GM12892 (cell line): ENCODE measurements around the gene RPL10A.

Experiments
- DNase-seq: peaks from one replicate; pipeline ENCODE4 v3.0.0; 2011; ENCODE audit not compliant: insufficient read length
- FAIRE-seq: peaks from 2 replicates; lab custom pipeline; 2011; peaks lifted over from hg19 to GRCh38; lab: Jason Lieb, UNC
- POLR2A ChIP-seq: IDR thresholded peaks from 2 replicates; pipeline ENCODE4 v1.6.1; 2011; ENCODE audit warnings: low read depth, low read length, control low read depth
- POLR2AphosphoS5 ChIP-seq: IDR thresholded peaks from 2 replicates; pipeline ENCODE4 v1.6.1; 2011; ENCODE audit warnings: low read depth, low read length, control low read depth
- TAF1 ChIP-seq: IDR thresholded peaks from 2 replicates; pipeline ENCODE4 v1.6.1; 2011; ENCODE audit warnings: low read depth, mild to moderate bottlenecking, control low read depth, low read length, borderline replicate concordance

RPL10A gene

DNA sequence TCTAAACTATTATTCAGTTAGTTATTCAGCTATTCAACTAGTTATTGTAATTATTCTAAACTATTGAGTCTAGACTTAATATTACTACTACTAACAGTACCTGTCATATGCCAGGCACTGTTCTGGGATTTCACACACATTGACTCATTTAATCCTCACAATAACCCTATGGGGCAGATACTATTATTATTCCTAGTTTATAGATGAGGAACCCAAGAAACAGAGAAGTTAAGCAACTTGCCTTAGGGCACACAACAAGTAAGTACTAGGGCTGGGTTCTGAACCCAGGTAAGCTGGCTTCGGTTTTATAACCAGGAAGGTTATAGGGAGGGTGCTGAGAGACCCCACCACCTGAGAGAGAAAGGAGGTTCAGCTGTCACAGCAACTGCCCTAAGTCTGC lies 20.9 kb downstream of the RPL10A start:
- TF ChIP-seq TAF1 (no peak), POLR2A (no peak), POLR2AphosphoS5 (no peak)
- DNase-seq: no peak
- no peak for FAIRE-seq

DNA sequence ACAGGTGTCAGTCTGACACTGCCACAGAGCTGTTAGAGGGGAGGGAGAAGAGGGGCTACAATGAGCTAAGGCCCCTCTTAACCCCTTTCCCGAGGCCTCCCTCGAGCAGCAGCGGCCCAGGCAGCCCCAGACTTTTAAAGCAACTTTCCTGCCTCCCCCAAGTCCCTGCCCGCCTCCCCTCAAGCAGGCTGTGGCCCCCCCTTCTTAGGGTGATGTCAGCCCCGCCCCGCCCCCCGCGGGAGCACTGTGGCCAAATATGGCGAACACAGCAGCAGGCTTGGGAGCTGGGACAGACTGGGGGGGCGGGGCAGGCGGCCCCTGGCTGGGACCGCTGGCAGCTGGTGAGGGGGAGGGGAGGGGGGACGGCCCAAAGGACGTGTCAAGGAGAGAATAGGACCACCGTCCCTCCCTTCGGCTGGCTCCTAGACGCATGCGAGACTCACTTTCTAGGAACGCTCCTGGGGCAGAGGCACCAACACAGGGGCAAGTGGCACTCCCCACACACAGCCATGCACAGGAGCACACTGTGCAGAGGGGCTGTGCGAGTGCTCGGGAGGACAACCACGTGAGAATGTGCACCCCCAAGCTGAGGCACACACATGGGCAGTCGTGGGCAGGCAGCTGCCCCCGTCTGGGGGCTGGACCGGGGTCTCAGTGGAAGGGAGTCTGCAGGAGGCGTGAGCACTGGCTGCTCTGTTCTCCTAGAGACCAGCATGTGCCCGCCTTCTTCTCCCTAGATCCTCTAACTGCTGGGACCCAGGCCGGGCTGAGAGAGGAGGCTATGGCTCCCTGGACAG lies 22.0 kb downstream of the RPL10A start:
- no peak for TF ChIP-seq TAF1
- TF ChIP-seq POLR2A: no peak
- no peak for TF ChIP-seq POLR2AphosphoS5
- DNase-seq (no peak), FAIRE-seq (no peak)

DNA sequence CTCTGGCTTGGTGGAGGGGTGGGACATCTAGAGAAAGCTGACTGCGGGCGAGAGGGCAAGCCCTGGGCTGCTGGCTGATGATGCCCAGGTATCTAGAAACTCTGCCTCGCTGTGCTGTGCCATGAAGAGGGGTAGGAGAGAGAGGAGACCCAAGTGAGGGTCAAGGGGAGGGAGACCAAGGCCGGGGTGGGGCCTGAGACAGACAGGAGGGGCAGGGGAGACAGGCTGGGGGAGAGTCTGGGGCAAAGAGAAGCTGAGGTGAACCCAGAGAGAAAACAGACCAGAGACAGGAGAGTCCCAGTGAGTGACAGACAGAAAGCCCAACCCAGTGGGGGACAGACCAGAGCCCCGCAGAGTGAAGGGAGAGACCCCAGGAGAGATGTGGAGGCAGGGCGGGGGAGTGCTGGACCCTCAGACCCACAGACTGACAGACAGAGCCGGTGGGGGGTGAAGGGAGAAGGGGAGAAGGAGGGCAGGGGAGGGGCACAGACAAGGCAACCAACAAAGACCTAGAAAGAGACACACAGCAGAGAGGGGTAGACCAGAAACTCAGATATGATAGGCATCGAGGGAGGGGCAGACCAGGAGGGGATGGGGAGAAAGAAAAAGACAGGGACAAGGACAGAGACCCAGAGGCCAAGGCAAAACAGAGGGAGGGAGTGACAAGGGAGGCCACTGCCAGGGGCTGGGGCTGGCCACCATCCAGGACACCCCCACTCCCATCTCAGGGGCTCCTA lies 22.8 kb downstream of the RPL10A start:
- TF ChIP-seq TAF1: no peak
- no peak for TF ChIP-seq POLR2AphosphoS5
- DNase-seq: no peak
- FAIRE-seq: no peak

DNA sequence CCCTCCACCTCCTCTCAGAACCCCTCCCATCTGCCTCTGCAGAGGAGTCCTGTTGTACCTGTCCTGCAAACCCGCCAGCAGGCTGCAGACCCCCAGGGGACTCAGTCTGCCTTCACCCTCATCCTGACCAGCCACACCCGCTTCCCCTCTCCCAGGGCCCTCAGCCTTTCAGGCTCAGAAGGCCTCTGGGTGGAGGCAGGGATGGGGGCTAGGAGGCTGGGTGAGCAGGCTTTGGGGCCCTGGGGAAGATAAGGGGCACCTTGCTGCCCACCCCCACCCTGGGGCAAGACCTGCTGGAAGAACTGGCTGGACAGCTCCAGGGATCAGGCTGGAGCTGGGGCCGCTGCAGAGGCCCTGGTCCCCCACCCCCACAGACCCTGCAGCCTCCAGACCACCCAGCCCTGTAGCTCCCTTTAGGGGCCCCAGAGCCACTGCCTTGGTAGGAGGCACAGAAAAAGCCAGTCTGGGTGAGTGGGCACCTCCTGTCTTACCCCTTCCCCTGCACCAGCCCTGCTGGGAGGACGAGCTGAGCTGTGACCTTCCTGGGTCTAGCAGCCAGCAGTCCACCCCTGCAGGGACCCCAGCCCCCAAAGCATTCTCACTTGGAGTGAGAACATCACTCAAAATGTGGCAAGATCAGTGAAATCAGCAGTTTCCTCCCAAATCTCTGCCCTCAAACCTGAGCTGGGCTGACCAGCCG lies 23.5 kb downstream of the RPL10A start:
- no peak for TF ChIP-seq TAF1
- TF ChIP-seq POLR2AphosphoS5: no peak
- TF ChIP-seq POLR2A: no peak
- FAIRE-seq (no peak), DNase-seq (no peak)

DNA sequence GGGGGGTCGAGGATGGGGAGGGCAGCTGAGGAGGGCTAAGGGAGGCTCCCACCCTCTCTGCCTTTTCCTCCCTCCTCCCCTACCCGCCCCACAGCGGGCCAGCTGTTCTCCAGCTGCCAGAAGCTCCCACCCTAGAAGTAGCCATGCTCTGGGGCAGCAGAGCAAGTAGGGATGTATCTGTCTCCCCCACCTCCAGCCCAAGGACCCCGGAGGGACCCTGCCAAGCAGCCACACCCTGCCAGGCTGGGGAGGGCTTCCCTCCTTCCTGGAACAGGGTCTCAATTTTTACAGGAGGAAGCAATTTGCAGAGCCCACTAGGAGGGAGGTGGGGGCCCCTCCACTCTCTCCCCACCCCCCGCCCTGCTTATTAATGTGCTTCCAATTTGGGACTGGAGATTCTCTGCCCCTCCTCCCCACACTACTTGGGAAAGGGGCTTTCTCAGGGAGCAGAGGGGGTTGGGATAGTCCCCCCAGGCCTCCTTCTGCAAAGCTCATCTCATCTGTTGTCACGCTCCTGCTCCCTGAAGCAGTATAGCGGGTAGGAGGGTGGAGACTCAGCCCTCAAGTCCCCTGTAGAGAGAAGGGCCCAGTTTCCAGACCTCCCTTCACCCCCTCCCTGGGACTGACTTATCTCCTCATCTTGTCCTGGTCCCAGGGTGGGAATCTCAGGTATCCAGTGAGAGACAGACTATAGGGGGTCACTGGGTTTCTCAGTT lies 24.2 kb downstream of the RPL10A start:
- no peak for TF ChIP-seq POLR2A
- TF ChIP-seq POLR2AphosphoS5: no peak
- no peak for TF ChIP-seq TAF1
- no peak for FAIRE-seq
- DNase-seq: no peak

DNA sequence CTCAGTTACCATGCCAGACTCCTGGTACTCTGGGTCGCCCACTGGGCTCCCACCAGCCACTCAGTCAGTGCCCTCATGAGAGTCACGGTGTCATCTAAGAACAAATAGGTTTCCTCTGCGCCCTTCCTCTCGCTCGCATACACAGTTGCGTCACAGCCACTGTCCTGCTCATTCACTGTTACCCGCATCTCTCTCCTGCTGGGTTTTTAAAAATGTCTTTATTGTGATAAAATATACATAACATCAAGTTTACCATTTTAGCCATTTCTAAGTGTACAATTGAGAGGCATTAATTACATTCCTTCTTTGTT lies 24.7 kb downstream of the RPL10A start:
- DNase-seq (no peak), FAIRE-seq (no peak)
- TF ChIP-seq TAF1 (no peak), POLR2A (no peak), POLR2AphosphoS5 (no peak)

DNA sequence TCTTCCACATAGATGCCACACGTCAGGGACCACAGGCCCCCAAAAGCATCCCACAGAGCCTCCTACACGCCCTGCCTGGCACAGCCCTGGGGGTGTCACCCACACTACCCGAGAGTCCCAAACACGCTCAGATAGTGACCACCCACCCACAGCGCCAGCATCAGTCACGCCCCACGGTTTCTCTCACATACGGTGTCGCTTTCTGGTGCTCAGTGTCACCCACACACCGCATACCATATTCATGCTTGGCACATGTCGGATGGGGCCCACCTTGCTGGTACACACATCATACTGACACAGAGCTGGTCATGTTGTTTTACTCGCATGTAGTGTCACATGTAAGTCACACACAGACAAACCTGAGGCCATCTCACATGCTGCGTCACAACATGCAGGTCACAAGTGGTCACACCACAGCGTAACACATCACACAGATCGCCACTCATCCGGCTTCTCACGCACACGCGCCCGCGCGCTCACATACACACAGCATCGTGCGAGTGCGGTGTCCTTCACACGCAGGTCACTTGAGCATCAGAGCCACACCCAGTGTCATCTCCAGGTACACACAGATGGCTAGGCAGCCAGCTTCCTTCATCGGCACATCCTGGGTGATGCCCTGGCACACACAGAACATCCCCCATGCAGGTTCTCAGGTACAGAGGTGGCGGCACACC lies 25.2 kb downstream of the RPL10A start:
- FAIRE-seq: no peak
- TF ChIP-seq TAF1 (no peak), POLR2AphosphoS5 (no peak), POLR2A (no peak)
- DNase-seq: no peak

DNA sequence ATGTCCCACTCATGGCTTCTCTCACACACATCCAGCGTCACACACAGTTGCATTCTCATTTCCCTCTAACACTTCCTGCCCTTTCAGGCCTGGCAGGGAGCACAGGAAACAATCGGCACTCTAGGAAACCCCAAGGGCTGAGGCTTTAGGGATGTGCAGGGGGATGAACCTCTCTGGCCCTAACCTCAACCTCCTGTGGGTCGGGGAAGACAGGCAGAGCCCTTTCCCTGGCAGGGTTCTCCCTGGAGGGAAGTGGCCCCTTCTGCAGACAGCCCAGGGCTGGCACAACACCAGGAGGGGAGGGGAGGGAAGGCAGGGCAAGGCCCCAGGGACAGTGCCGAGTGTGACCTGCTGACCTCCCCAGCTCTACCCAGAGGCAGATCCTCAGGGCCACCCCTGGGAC lies 26.0 kb downstream of the RPL10A start:
- TF ChIP-seq TAF1 (no peak), POLR2AphosphoS5 (no peak), POLR2A (no peak)
- FAIRE-seq (no peak), DNase-seq (no peak)

DNA sequence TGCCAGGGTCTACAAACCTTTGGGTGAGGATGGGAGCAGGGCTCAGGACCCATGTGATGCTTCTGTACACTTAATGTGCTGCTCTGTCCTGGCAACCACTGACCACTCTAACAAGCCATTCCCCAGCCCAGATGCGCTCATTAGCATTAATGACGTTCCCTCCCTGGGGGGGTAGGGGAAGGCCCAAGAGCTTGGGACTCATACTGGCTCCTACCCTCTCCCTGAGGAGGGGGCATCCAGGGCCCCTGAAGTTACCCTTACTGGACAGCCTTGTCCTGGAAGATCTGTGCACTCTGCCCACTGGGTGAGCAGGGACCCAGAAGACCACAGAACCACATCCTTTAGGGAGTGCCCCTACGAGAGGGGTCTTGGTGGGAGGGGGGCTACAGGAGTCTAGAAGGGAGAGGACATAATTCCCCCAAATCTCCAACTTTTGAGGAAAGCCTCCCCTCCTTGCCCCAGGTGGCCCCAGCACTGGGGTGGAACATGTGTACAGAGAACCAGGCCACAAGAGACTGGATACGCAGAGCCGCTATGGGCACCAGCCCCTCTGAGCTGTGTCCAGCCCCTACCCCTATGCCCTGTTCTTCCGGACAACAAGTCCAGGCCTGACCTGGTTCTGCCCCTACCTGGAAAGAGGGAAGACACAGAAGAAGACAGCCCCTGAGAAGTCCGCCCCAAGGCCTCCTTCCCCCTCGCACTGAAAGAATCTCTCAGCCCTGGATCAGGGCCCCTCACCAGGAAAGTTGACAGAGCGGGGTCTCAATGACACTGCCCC lies 27.2 kb downstream of the RPL10A start:
- DNase-seq (no peak), FAIRE-seq (no peak)
- TF ChIP-seq POLR2AphosphoS5 (no peak), POLR2A (no peak), TAF1 (no peak)

DNA sequence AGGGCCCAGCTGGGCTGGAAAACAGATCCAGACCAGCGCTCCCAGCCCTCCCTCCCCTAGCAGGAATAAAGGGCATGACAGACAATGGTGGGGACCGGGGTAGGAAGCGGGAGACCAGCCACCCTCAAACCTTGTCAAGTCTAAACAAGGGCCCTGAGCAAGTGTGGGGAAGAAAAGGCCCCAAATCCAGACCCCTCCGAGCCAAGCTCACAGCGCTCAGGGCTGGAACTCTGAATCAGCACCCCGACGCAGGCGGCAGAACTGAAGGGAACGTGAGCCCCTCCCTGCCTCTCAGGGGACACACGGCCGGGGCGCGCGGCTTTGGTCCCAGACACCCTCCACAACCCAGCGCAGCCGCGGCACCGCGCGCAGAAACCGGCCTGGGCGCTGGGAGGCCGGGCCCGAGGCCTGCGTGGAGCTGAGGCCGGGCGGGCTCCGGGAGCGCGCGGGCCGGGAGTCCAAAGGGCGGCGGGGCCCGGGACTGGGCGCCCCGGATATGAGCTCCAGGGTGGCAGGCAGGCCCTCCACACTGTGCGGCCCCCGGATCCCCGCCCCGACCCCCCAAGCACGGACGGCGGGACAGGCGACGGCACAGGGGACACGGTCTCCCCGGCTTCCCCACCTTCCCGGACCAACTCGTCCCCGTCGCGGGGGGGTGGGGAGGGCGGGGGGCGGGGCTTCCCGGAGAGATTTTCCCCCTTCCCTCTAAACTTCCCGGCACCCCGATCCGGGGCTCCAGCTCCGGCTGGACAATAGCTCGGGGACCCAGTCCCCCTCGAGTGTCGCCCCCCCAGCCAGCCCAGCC lies 28.0 kb downstream of the RPL10A start:
- no peak for TF ChIP-seq POLR2AphosphoS5
- DNase-seq: no peak
- FAIRE-seq: no peak
